Stimulated activated CD4-positive, alpha-beta T cell treated with anti-CD3 and anti-CD28 coated beads, TNF-alpha, amount 100 ng/mL, for 1 hour (primary cell): Measurements from ENCODE around the gene CD82.
"Not testable (repeated sequence)": the region's sequence is repeated elsewhere in the genome, so short reads cannot be mapped to it uniquely, and the experiment has no call there.

Source experiments
- DNase-seq, 3 donors: peaks; one replicate each; pipeline ENCODE4 v3.0.0-alpha.2; 2020; ENCODE audit warnings: low read depth in 3 of 3, low spot score in 1 of 3

The CD82 gene

DNA sequence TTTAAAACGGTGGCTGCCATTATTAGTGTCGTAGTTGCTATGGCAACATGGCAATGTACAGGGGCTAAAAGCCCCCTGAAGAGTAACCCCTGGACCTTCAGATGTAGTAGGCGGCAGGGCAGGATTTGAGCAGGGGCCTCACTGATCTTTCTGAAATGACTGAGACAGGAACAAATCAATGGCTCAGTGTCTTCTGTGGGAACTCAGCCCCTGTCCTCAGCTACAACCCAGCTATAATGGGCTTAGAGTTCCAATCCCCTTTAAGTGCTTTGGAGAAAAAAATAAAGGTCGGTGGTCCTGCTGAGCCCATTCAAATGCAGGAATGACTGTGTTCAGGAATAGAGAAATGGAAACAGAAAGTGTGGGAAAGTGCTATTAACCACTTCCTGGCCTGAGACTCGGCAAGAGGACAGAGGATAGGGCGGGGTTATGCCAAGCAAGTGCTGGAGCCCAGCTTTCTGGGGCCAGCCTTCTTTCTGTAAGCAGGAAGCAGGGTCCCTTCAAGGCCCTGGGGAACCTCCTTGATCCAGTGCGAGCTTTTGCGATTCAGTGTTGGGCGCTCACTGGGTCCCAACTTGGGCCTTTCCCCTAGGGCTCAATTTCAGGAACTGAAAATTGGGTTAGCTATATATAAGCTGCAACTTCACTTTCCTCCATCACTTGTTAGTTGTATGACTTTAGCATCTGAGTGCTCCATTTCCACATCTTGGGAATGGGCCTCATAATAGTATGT is 6.1 kb upstream of the CD82 start:
- DNase-seq = no peak

DNA sequence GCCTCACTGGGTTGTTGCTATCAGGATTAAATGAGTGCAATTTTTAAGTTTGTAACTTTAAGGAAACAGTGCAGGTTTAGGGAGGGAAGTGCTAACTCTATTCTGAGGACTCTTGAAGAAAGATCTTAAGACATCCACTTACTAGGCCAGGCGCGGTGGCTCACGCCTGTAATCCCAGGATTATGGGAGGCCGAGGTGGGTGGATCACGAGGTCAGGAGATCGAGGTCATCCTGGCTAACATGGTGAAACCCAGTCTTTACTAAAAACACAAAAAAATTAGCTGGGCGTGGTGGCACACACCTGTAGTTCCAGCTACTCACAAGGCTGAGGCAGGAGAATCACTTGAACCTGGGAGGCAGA is 5.5 kb upstream of the CD82 start:
- DNase-seq = not testable (repeated sequence)

DNA sequence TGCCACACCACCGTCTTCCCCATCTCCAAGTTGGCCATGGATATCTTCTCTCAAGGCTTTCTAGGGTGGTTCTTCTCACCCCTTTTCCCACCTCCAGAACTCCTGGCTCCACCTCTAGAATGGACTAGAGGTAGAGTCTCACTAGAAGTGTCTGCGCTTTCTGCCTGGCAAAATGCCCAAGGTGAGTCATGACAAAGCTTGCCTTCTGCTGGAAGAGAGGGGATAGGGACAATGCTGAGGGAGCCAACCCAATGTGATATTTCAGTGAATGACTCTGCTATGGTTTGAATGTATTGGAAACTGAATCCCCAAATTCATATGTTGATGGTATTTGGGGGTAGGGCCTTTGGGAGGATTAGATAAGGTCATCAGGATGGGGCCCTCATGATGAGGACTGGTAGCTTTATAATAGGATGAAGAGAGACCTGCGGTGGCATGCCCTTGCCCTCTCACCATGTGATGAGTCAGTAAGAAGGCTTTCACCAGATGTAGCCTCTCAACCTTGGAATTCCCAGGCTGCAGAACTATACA is 4.1 kb upstream of the CD82 start:
- DNase-seq = no peak

DNA sequence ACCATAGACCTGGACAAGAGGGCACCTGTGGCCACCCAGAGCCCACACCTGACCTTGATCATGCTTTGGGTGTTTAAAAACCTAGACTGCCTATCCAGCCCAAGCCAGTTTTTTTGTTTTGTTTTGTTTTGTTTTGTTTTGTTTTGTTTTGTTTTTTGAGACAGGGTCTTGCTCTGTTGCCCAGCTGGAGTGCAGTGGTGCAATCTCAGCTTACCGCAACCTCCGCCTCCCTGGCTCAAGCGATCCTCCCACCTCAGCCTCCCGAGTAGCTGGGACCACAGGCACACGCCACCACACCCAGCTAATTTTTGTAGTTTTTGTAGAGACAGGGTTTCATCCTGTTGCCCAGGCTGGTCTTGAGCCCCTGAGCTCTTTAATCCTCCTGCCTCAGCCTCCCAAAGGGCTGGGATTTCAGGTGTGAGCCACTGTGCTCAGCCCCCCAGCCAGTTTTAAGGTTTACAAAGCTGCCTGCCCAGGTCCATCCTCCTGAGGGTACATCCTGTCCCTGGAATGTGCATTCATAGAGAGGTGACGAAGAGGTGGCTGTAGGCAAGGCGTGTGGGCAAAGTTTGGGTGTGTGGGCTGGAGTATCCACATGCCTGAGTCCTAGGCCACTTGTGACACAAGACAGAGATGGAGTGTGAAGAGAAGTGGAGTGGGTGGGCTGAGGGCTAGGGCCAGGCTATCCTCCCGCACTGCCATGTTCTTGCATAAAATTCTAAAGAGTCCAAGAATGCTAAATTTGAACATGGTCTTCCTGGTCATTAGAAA is 3.3 kb upstream of the CD82 start:
- no peak for DNase-seq

DNA sequence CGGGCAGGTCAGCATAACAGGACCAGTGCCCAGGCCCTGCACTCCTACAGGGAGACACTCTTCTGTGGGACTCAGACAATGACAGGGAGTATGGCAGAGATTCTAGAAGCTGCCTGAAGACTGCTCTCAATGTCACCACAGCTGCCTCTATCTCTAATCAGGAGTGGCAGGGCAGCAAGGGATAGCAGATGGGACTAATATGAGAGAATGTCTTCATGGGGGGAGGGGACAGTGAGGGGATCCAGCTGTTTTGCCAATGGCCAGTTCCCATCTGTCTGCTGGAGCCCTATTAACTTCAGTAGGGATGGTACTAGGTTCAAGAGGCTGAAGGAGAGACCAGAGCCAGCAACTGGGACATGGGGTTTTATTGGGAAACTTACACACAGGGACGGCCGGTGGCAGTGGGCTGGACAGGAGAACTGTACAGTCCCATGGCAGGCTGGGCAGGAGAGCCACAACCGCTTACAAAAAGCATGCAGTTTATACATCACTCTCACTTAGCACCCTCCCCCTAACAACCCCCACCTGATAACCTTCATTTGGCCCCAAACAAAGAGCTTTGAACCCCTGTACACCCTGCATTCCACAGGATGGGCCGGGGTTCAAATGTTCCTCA is 2.5 kb upstream of the CD82 start:
- DNase-seq = no peak

DNA sequence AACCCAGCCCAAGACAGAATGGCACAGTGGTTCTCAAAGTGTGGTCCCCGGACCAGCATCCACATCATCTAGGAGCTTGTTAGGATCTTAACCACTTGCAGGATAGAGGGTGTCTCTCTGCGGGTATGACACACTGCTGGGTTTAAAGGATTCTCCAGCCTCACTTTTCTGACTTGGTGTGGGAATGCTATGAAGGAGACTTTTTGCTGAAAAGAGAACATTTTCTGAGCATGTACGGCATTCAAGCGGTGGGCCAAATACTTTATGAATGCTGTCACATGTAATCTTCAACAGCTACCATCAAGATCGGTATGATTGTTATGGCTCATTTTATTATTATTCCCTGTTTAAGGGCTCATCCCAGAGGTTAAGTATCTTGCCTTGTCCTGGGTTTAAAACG is 1.8 kb upstream of the CD82 start:
- DNase-seq = no peak

DNA sequence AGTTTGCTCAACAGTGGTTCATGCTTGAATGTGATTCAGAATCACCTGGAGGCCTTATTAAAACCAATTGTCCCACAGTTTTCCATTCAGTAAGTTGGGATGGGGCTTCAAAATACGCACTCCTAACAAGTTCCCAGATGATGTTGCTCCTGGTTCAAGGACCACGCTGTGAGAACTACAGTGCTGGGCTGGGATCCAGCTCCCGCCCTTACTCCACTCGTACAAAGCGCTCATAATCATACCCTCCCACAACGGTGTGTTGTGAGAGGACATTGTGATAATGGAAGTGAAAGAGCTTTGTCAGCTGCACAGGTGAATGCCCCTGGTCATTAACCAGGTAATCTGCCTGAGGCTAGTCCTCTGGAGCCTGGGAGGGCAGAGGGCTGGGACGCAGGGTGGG is 1.3 kb upstream of the CD82 start:
- DNase-seq = no peak

DNA sequence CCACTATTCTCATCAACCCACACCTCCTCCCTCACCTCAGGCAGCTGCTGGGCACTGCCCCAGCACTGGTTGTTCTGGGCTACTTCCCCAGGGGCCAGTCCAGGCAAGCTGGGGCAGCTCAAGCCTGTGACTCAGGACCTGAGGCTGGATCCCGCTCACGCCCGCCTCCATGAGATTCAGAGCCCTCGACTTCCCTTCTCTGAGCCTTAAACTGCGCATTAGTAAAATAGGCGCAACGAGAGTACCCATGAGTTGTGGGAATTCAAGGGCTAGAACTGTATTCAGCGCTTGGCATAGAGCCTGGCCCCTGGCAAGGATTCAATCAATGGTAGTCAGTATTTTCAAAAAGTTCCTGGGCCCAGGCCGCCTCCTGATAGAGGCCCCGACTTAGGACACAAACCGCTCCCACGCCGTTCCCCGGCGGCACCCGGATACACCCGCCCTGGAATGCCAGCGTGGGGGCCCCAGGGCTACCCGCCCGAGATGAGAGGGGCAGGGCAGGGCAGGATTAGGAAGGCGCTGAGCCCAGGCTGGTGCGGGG is 723 bp upstream of the CD82 start:
- DNase-seq = no peak

DNA sequence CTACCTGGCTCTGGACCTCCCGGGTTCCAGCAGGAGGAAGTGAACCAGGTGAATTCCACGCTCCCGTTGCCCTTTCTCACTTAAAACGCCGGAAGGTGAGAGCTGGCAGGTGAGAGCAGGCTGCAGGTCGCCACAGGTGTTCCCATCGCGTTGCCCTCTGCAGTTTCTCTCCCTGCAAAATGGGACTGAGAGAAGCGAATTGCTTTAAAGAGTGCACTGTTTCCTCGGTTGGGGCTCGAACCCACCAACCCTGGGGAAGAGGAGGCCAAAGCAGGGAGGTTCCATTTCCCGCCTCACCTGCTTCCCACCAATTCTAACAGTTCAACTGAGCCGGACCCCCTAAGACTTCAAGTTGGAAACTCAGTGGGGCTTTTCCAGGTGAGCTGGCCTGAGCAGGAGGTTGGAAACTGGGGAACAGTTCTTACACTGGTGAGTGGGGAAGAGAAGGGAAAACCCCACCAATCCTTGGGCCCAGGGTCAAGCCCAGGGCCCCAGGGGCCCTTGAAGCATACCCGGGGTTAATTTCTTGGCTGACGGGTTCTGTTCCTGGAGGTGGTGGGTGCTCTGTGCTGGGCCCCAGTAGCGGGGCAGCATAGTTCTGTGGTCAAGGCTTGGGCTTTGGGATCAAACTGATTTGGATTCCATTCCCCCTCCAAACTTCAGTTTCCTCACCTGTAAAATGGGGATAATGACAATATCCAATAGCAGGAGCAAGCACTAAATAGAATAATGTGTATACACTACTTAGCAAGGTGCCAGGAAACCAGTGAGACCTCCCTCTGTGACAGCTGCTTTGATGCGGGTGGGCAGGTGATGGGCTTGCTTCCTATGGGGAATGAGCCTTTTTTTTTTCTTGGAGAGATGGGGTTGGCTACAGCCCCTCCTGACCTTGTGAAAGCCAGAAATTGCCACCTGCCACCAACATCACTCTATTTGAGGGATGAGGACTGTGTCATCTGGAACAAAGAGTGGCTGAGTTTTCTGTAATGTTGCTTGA is 788 bp downstream of the CD82 start:
- DNase-seq = no peak

DNA sequence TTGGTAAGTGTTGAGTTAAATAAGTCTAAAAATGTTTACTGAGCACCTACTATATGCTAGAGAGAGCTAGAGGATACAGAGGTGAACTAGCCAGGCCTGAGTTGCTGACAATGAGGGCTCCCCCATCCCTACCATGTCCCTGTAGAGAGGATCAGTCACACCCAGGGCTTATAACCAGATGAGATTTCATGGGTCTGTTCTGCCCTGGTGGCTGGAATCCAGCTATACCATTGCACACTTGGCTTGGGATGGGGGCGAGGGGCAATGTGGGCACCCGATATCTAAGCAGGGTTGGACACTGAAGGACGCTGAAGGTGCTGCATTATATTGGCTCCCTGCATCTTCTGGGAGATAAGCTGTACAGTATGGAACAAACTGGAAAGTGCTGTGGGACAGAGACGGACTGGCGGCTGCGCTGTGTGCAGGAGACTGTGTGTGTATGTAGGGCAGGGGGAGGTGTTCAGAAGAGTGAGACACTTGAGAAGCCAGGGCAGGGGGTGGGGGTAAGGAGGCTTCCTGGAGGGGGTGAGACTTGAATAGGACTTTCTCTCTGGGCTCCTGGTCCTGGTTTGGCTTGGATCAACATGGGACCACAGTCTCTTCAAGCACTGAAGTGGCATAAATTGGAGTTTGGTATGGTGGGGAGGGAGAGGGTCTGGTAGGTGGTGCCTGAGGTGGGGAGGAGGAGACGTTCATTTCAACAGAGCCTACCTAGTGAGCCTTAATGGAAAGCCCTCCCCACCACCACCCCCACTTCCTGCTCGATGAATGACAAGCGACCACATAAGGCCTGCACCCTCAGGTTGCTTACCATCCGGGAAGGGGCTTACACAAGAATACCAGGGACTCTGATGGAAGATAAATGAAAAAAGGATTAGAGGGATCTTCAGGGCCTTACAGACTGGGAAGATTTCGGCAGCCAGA is 1.8 kb downstream of the CD82 start:
- no peak for DNase-seq

DNA sequence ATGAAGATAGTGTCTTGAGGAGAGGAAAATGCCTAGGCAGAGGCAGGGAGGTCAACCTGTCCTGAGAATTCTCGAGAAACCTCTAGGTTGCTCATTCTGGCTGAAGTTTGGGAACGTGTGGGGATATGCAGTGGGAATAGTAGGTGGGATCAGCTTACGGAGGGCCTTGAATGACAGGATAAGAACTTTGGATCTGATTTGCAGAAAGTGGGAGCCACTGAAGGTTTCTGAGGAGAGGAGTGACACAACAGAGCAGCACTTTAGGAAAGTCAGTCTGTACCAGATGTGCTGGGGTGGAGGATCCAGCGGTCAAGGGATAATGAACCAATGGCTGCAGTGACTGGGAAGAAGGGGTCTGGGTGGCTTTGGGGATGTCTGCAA is 2.4 kb downstream of the CD82 start:
- DNase-seq = no peak

DNA sequence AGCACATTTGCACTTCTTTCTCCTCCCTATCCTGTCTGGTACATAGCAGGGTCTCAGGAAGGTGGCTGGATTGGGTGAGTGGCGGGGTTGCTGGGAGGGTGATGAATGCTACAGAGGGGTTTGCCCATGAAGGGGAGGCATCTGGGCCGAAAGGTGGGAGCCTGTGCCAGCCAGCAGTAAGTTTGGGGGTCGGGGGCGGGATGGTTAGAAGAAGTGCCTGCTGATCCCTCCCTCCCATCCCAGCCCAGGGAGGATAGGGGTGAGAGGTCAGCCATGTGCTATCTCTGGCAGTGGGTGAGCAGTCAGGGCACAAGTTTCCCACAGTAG is 2.8 kb downstream of the CD82 start:
- no peak for DNase-seq

DNA sequence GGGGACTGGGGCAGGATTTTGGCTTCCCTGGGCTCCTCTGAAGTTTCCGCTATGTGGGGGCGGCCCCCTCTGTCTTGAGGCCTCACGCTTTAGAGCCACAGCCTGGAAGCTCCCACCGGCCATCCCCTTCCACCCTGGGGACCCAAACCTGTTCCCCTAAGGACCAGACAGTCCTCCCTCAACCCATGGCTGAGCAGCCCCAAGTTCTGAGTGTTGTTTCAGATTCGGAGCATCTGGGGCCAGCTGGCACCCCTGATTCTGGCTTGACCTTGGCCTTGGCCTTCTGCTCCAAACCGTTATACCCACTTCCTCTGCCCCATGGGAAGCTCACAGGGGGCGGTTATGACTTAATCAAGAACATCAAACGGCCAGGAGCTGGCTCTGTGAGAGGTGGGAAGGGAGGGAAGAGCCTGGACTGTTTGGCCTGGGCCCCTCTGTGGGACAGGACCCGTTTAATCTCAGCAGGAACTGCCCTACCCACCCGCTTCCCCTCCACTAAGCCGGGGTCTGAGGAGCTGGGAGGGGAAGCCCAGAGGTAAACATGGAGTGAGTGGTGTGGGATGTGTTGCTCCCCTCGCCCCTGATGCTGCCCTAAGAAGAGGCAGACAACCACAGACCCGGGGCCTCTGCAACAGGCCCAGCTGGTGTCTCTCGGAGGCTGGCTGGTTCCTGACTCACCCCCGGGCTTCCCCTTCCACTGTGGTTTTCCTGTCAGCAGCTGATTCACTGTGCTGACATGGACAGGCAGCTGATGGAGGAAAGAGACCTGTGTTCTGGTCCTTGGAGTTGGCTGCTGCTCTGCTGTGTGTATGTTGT is 3.4 kb downstream of the CD82 start:
- DNase-seq = peak; percentile 74 to 86 (median 80)

DNA sequence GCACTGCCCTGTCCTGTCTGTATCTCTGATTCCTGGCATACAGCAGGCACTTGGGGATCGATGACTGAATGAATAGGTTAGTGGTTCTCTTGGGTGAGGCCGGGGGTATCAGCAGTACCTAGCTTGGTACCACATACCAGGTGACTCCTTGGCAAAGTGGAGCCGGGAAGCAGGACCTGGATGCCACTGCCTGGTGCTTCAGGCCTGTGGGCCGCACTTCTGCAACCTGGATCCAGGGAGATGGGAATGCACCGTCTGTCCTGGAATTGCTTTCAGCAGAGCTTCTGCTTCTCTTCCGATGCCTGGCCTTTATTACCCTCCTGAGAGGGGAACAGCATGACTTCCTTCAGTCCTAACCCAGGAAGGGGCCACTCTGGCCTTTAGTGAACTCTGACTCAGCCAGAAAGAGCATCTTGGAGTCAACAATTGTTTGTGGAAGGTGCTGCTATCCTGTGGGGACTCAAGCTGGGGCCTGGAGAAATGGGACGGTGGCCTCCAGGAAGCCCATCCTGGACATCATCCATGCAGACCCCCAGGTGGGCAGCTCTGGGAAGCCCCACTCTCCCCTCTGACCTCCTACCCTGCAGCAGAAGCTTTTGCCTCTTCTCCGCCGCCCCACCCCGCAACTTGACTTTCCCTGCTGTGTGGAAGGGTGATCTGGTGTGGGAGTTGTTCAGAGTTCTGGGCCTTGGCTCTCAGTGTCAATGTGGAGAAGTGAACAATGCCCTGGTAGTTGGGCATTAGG is 5.1 kb downstream of the CD82 start:
- DNase-seq = no peak

DNA sequence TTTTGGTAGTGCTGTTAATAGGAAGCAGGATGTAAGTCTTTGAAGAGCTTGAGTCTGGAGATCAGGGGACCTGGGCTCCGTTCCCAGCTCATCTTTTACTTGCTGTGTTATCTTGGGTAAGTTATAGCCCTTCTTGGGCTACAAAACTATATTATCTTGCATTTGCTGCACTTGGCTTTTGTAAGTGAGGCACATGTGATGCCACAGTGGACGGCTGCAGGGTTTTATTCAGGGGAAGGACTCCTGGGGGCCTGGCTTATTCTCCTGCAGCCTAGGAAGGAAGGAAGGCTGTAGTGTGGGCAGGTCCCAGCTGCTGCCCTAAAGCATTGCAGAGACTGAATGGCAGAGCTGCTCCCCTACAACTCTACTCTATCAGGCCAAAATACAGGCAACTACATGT is 6.4 kb downstream of the CD82 start:
- DNase-seq = no peak

DNA sequence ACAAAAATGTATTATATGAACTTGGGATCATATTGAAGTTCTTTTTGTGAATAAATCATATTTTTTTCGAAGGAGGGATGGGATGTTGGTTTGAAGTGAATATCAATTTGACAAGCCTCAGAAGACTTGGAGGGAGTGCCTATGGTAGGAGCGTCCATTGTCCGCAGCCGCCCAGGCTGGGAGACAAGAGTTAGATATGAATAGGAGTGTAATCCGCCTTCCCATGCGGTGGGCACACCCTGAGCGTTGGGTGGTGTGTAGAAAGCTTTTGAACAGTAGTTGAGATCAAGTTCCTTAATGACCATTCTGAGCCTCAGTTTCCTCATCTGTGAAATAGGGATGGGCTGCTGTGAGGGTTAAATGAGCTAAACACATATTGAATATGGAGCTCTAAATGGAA is 7.0 kb downstream of the CD82 start:
- DNase-seq = no peak

DNA sequence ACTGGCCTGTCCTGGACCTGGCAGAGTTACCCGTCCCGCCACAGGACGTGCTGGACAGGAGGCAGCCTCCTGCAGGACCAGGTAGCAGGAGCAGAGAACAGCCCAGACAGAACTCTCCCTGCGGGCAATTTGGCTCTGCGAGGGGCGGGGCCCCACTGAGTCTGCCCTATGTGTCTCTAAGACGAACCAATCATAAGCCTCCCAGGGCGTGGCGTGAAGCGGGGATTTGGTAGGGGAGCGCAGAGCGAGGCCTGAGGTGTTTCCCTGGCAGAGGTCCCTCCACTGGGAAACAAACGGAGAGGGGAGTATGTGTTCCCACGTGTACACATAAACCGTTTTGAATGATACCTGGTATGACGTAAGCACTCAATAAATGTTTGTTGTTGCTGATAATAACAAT is 7.4 kb downstream of the CD82 start:
- no peak for DNase-seq

DNA sequence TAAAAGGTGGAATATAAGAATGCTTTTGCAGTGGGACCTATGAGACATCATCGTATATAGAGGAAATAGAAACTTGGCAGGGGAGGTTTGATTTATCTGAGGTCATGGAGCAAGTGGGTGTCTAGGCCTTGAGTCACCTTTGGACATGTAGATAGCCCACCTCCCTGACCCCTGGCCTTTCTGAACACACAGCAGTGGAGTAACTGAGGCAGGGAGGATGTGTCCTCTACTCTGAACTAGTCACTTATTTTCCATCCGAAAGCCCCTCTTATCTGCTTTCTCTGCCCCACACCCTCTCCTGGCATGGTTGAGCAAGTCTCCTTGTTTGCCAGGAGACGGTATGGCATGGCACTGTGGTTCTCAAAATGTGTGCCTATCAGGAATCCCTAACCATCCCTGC is 7.9 kb downstream of the CD82 start:
- no peak for DNase-seq
